Parathyroid adenoma (tissue), 2 donors: ENCODE results near the gene DNAAF8.
"Not testable (repeated sequence)": the region's sequence is repeated elsewhere in the genome, so short reads cannot be mapped to it uniquely, and the experiment has no call there.

ENCODE experiments used
- H2AFZ ChIP-seq: fragments of 300-600 bp; sonication (generic); one replicate; pipeline ENCODE4 v1.7.0; 2017; ENCODE audit warnings: antibody characterized with exemption, mild to moderate bottlenecking
- H3K27ac ChIP-seq: fragments of 300-600 bp; sonication (generic); one replicate; pipeline ENCODE4 v1.7.0; 2017
- H3K27me3 ChIP-seq: fragments of 300-600 bp; sonication (generic); one replicate; pipeline ENCODE4 v1.7.0; 2017; ENCODE audit warnings: low read length; ENCODE audit not compliant: control insufficient read depth, insufficient read depth
- H3K36me3 ChIP-seq: fragments of 300-600 bp; sonication (generic); one replicate; pipeline ENCODE4 v1.7.0; 2017; ENCODE audit warnings: low read length; ENCODE audit not compliant: control insufficient read depth, insufficient read depth
- H3K4me1 ChIP-seq: fragments of 300-600 bp; sonication (generic); one replicate; pipeline ENCODE4 v1.7.0; 2017; ENCODE audit warnings: control low read depth
- H3K4me2 ChIP-seq: fragments of 300-600 bp; sonication (generic); one replicate; pipeline ENCODE4 v1.7.0; 2017; ENCODE audit warnings: low read length
- H3K4me3 ChIP-seq: fragments of 300-600 bp; sonication (generic); one replicate; pipeline ENCODE4 v1.7.0; 2017; ENCODE audit warnings: low read depth, low read length
- H3K79me2 ChIP-seq: fragments of 300-600 bp; sonication (generic); one replicate; pipeline ENCODE4 v1.7.0; 2017; ENCODE audit warnings: control low read depth
- H3K9ac ChIP-seq: fragments of 300-600 bp; sonication (generic); one replicate; pipeline ENCODE4 v1.7.0; 2017; ENCODE audit warnings: mild to moderate bottlenecking
- H3K9me3 ChIP-seq: fragments of 300-600 bp; sonication (generic); one replicate; pipeline ENCODE4 v1.7.0; 2017; ENCODE audit warnings: low read length; ENCODE audit not compliant: control insufficient read depth
- CTCF ChIP-seq: fragments of 300-600 bp; sonication (generic); IDR thresholded peaks from one replicate; pipeline ENCODE4 v1.7.0; 2017; ENCODE audit warnings: antibody characterized with exemption, mild to moderate bottlenecking
- donor health status: primary hyperparathyroidism.

The DNAAF8 gene

DNA sequence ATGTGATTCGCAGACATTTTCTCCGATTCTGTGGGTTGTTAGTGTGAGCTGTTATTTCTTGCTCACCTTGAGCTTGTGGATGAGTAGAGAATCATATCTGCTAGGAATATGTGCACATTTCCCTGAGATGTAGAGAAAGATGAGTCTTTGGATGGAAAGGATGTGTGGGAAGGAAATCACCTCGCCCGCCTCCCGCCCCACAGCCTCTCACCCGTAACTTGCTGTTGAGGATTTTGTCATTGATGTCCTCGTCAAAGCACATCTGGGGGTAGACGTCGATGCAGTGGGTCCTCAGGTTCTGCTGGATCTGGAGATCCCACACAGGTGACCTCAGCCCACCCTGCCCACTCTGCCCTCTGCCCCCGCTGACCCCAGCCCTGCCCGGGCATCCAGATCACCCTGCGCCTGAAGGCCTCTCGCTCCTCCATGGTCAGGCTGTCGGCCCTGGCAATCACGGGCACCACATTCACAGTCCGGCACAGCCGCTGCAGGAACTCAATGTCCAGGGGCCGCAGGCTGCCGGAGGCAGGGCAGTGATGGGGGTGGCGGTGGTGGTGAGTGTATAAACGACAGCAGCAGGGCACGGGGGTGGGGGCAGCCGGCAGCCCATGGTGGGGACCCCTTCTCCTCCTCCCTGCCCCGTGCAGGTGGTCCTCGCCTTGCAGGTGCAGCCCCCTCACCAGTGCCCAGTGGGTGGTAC lies 49.1 kb downstream of the DNAAF8 start:
- H3K4me1 ChIP-seq: no peaks in the 10 kb centered on the region
- no peaks in the 10 kb centered on the region for H3K79me2 ChIP-seq
- no peaks in the 10 kb centered on the region for H3K36me3 ChIP-seq
- H3K9me3 ChIP-seq: no peaks in the 10 kb centered on the region
- H3K27me3 ChIP-seq: no peaks in the 10 kb centered on the region
- H3K4me3 ChIP-seq: no peak overlapping the region
- H3K9ac ChIP-seq: no peak overlapping the region
- no peak overlapping the region for H3K27ac ChIP-seq
- H3K4me2 ChIP-seq: no peak overlapping the region
- no peak for TF ChIP-seq CTCF
- H2AFZ ChIP-seq: no peak overlapping the region

GRCh38 chr16:4783951-4784336 lies 49.6 kb downstream of the DNAAF8 start:
- Histone ChIP-seq H3K27ac (no peak overlapping the region), H3K36me3 (no peaks in the 10 kb centered on the region), H3K27me3 (no peaks in the 10 kb centered on the region), H3K9ac (no peak overlapping the region), H3K9me3 (no peaks in the 10 kb centered on the region), H3K4me3 (no peak overlapping the region), H3K79me2 (no peaks in the 10 kb centered on the region), H2AFZ (no peak overlapping the region), H3K4me1 (no peaks in the 10 kb centered on the region), H3K4me2 (no peak overlapping the region)
- no peak for TF ChIP-seq CTCF

GRCh38 chr16:4784444-4784987 lies 50.2 kb downstream of the DNAAF8 start:
- not testable (repeated sequence) for H3K9me3 ChIP-seq, H3K36me3 ChIP-seq, H2AFZ ChIP-seq

GRCh38 chr16:4785758-4786433 lies 51.6 kb downstream of the DNAAF8 start:
- no peak for TF ChIP-seq CTCF
- no peak overlapping the region for H3K4me3 ChIP-seq
- H2AFZ ChIP-seq: no peak overlapping the region
- no peaks in the 10 kb centered on the region for H3K4me1 ChIP-seq
- H3K4me2 ChIP-seq: no peak overlapping the region
- H3K9ac ChIP-seq: no peak overlapping the region
- no peaks in the 10 kb centered on the region for H3K79me2 ChIP-seq
- H3K27ac ChIP-seq: no peak overlapping the region
- no peaks in the 10 kb centered on the region for H3K27me3 ChIP-seq
- no peaks in the 10 kb centered on the region for H3K36me3 ChIP-seq
- no peaks in the 10 kb centered on the region for H3K9me3 ChIP-seq

More at GRCh38 chr16:4784444-4784987, 50.2 kb downstream of the DNAAF8 start:
- H3K27me3 ChIP-seq, H3K4me3 ChIP-seq, H3K27ac ChIP-seq, H3K4me2 ChIP-seq, H3K9ac ChIP-seq, H3K79me2 ChIP-seq, H3K4me1 ChIP-seq: not testable (repeated sequence)

DNA sequence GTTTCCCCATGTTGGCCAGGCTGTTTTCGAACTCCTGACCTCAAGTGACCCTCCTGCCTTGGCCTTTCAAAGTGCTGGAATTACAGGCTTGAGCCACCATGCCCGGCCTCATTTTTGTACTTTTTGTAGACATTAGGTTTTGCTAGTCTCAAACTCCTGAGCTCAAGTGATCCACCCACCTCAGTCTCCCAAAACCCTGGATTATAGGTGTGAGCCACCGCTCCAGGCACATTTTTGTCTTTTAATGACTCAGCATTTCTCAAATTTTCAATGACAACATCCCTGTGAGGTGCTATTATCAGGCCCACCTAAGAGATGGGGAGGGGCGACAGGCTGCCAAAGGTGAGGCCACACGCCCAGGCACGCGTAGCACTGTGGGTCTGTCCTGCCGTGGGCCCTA lies 52.7 kb downstream of the DNAAF8 start:
- H3K4me1 ChIP-seq: no peaks in the 10 kb centered on the region
- no peaks in the 10 kb centered on the region for H3K79me2 ChIP-seq
- no peak for TF ChIP-seq CTCF
- H2AFZ ChIP-seq: no peak overlapping the region
- H3K4me2 ChIP-seq: no peak overlapping the region
- H3K27me3 ChIP-seq: no peaks in the 10 kb centered on the region
- H3K4me3 ChIP-seq: no peak overlapping the region
- no peaks in the 10 kb centered on the region for H3K36me3 ChIP-seq
- no peak overlapping the region for H3K27ac ChIP-seq
- no peaks in the 10 kb centered on the region for H3K9me3 ChIP-seq
- H3K9ac ChIP-seq: no peak overlapping the region
